Endothelial cell of umbilical vein (primary cell): ENCODE results near the gene CLIP3. TPM values are rescaled to one million over a fixed set of nuclear protein-coding genes. Genes with fewer than 3 reads are reported as not detected.

Experiments
- BruUV-seq: library from RNA; stranded (reverse); fragments of 400-500 nt; replicated peaks from 2 replicates; lab custom pipeline; 2021; lab: Mats Ljungman, UMichigan
- CTCF ChIA-PET: fragments of 300-600, 350-600 bp; sonication (Branson Sonifier 250); formaldehyde crosslinking; loops from one replicate; lab custom pipeline; 2021; ENCODE audit warnings: antibody characterized with exemption, inconsistent platforms; lab: Charles Lee
- POLR2A ChIA-PET: fragments of 300-600, 350-600 bp; sonication (Branson Sonifier 250); formaldehyde crosslinking; loops from one replicate; lab custom pipeline; 2021; ENCODE audit warnings: antibody characterized with exemption, inconsistent platforms; lab: Charles Lee
- DNase-seq: peaks from one replicate; pipeline ENCODE4 v3.0.0-alpha.2; 2011; ENCODE audit warnings: low read depth, low spot score
- FAIRE-seq: peaks from 2 replicates; lab custom pipeline; 2011; peaks lifted over from hg19 to GRCh38; lab: Jason Lieb, UNC
- H2AFZ ChIP-seq: 2 replicates; pipeline ENCODE4 v1.6.0; 2012; ENCODE audit warnings: low read depth, low read length, control low read depth, inconsistent platforms
- H3K27ac ChIP-seq: 2 replicates; pipeline ENCODE4 v1.5.1; 2011; ENCODE audit warnings: low read depth, mild to moderate bottlenecking, control low read depth, low read length, moderate library complexity; ENCODE audit not compliant: insufficient read depth
- H3K27me3 ChIP-seq, 2 experiments: 2 replicates each; pipeline versions ENCODE4 v1.6.0 to v1.6.1; 2011; ENCODE audit warnings: low read length in 2 of 2, mixed read lengths in 1 of 2; ENCODE audit not compliant: control insufficient read depth in 2 of 2, insufficient read depth in 2 of 2
- H3K36me3 ChIP-seq, 2 experiments: 2 replicates in 1 of 2; 3 replicates in 1 of 2; pipeline ENCODE4 v1.5.1; 2011; ENCODE audit warnings: low read length in 2 of 2, mild to moderate bottlenecking in 1 of 2, moderate library complexity in 1 of 2; ENCODE audit not compliant: control insufficient read depth in 2 of 2, insufficient read depth in 2 of 2; ENCODE audit errors: extremely low read depth in 1 of 2
- H3K4me1 ChIP-seq: 3 replicates; pipeline ENCODE4 v1.5.1; 2011; ENCODE audit warnings: mild to moderate bottlenecking, low read length; ENCODE audit not compliant: control insufficient read depth, insufficient read depth; ENCODE audit errors: extremely low read depth
- H3K4me2 ChIP-seq: 2 replicates; pipeline ENCODE4 v1.6.1; 2011; ENCODE audit warnings: low read length, control low read depth, mixed read lengths; ENCODE audit not compliant: insufficient read depth
- H3K4me3 ChIP-seq, 3 experiments: fragments of 200-600 bp in 1 of 3; sonication (generic), shearing (Covaris generic) in 1 of 3; replicated peaks in 1 of 3; 2 replicates each; pipeline ENCODE4 v1.5.1; 2011 to 2016; ENCODE audit warnings: control low read depth in 3 of 3, low read length in 3 of 3, mild to moderate bottlenecking in 2 of 3, inconsistent platforms in 1 of 3, low read depth in 1 of 3, moderate library complexity in 1 of 3; ENCODE audit not compliant: insufficient read depth in 1 of 3
- H3K79me2 ChIP-seq: 2 replicates; pipeline ENCODE4 v1.6.0; 2012; ENCODE audit warnings: low read length, inconsistent platforms; ENCODE audit not compliant: control insufficient read depth, insufficient read depth
- H3K9ac ChIP-seq: replicated peaks from 2 replicates; pipeline ENCODE3; 2011; ENCODE audit warnings: low read length, control low read depth; ENCODE audit not compliant: insufficient read depth; ENCODE audit errors: extremely low read depth
- H3K9me1 ChIP-seq: replicated peaks from 3 replicates; pipeline ENCODE4 v1.6.0; 2011; ENCODE audit warnings: mild to moderate bottlenecking, low read length; ENCODE audit not compliant: control insufficient read depth, insufficient read depth; ENCODE audit errors: extremely low read depth
- H3K9me3 ChIP-seq: replicated peaks from 2 replicates; pipeline ENCODE4 v1.5.1; 2012; ENCODE audit warnings: low read length, inconsistent platforms; ENCODE audit not compliant: control insufficient read depth, insufficient read depth
- H4K20me1 ChIP-seq: replicated peaks from 2 replicates; pipeline ENCODE3; 2011; ENCODE audit warnings: mild to moderate bottlenecking, low read length; ENCODE audit not compliant: control insufficient read depth, insufficient read depth; ENCODE audit errors: extremely low read depth
- FOS ChIP-seq: IDR thresholded peaks from 2 replicates; pipeline ENCODE4 v1.6.1; 2011; ENCODE audit warnings: mild to moderate bottlenecking, low read length, moderate library complexity, borderline replicate concordance; ENCODE audit not compliant: insufficient read depth
- POLR2A ChIP-seq: IDR thresholded peaks from 2 replicates; pipeline ENCODE4 v1.6.1; 2012; ENCODE audit warnings: low read depth, mild to moderate bottlenecking, control low read depth, low read length
- dilution Hi-C: fragments of 300-500 bp; cut with MboI; formaldehyde crosslinking; loops from one replicate; pipeline ENCODE4 v1.15.0; 2019; ENCODE audit warnings: low sequenced_read_pairs; ENCODE audit not compliant: extremely low pct_ligation_motif_present
- intact Hi-C: fragments of 100-400 bp; cut with micrococcal nuclease; formaldehyde crosslinking; loops from one replicate; pipeline ENCODE4 v1.10.0; 2022
- polyA plus RNA-seq, 4 experiments: library from polyadenylated mRNA; depleted of rRNA in 3 of 4; stranded (reverse) in 3 of 4; unstranded in 1 of 4; fragments of >200 nt; gene quantifications; 2 replicates each; pipeline versions ENCODE4 v1.2.1 to v1.2.3, GENCODE V29; 2011 to 2012; ENCODE audit warnings: missing spikeins in 1 of 4
- total RNA-seq: library from RNA; stranded (reverse); gene quantifications from 2 replicates; pipeline ENCODE4 v1.2.3, GENCODE V29; 2021
- TF ChIP-seq, protein P1 (sequence below), 2 donors: IDR thresholded peaks; 1 replicate in 1 of 2; 2 replicates in 1 of 2; pipeline ENCODE4 v1.5.1; 2011; ENCODE audit warnings: low read length in 2 of 2, mild to moderate bottlenecking in 2 of 2, moderate library complexity in 2 of 2, control low read depth in 1 of 2, inconsistent platforms in 1 of 2, low read depth in 1 of 2; ENCODE audit not compliant: insufficient read depth in 1 of 2; ENCODE audit errors: extremely low read depth in 1 of 2

The CLIP3 gene
- total and polyA plus RNA-seq, 2 donors (not counting 3 experiments of a cell fraction or from before 2014, with no cell fraction given): 7.0 to 24.4 TPM

- POLR2A ChIA-PET: no interaction called here
- H3K36me3 ChIP-seq: peaks cover 0 to 7% of the 10 kb centered on the region in 2 experiments
- intact Hi-C loops: no loop called here
- H3K27ac ChIP-seq: no peak overlapping the region
- dilution Hi-C loops: no loop called here
- no peak overlapping the region for H3K4me3 ChIP-seq
- H3K79me2 ChIP-seq: no peaks in the 10 kb centered on the region
- no peak overlapping the region for H3K4me2 ChIP-seq
- no peaks in the 10 kb centered on the region for H3K9me3 ChIP-seq
- no peaks in the 10 kb centered on the region for H3K9me1 ChIP-seq
- CTCF ChIA-PET: interaction anchor here (1.1 to 1.3 kb wide), 2 partner anchors 16 to 23 kb away, joined by 3 to 5 read pairs; partner anchors contain the start of genes ALKBH6 and THAP8
- no peaks in the 10 kb centered on the region for H3K27me3 ChIP-seq
- no peaks in the 10 kb centered on the region for H4K20me1 ChIP-seq
- BruUV-seq: no TSS peak
- H3K9ac ChIP-seq: no peak overlapping the region
- no peak for TF ChIP-seq POLR2A
- no peak for TF ChIP-seq FOS
- TF ChIP-seq, protein P1, sequence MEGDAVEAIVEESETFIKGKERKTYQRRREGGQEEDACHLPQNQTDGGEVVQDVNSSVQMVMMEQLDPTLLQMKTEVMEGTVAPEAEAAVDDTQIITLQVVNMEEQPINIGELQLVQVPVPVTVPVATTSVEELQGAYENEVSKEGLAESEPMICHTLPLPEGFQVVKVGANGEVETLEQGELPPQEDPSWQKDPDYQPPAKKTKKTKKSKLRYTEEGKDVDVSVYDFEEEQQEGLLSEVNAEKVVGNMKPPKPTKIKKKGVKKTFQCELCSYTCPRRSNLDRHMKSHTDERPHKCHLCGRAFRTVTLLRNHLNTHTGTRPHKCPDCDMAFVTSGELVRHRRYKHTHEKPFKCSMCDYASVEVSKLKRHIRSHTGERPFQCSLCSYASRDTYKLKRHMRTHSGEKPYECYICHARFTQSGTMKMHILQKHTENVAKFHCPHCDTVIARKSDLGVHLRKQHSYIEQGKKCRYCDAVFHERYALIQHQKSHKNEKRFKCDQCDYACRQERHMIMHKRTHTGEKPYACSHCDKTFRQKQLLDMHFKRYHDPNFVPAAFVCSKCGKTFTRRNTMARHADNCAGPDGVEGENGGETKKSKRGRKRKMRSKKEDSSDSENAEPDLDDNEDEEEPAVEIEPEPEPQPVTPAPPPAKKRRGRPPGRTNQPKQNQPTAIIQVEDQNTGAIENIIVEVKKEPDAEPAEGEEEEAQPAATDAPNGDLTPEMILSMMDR (IDR thresholded peaks at IDR 0.05; ENCODE audit: extremely low read depth in 1 of 2, insufficient read depth in 1 of 2, low read depth in 1 of 2, low read length in 2 of 2): no peak
- H3K4me1 ChIP-seq: peaks cover 6% of the 10 kb centered on the region
- H2AFZ ChIP-seq: no peak overlapping the region
- FAIRE-seq (no peak), DNase-seq (no peak)
Observed at GRCh38 chr19:36030264-36031148, 2.2 kb downstream of the CLIP3 start.
